Cardiac septum (tissue), 1 donor: ENCODE data around the gene KCNIP3. TPM values are rescaled to one million over a fixed set of nuclear protein-coding genes. Genes with fewer than 3 reads are reported as not detected.

ENCODE experiments used
- DNase-seq: peaks from one replicate; pipeline ENCODE4 v3.0.0-alpha.2; 2020; ENCODE audit warnings: low spot score
- intact Hi-C: fragments of 100-400 bp; cut with DNase I; formaldehyde crosslinking; loops from one replicate; pipeline ENCODE4 v1.14.0; 2022
- total RNA-seq: library from RNA; stranded (reverse); fragmentation: NEBNext Ultra II Directional; extraction: Animal tissue kit (Norgen Biotek cat#: 25700); gene quantifications from one replicate; pipeline ENCODE4 v1.2.1, GENCODE V29; 2021
- donor health status: DM: no; HTN: no; CAD: no.

KCNIP3 gene
- total RNA-seq, 1 donor from 2014 or later = 6.5 TPM

- intact Hi-C loops = no loop called here
- DNase-seq = peak; percentile 73
Measured at GRCh38 chr2:95343429-95344214, 46.5 kb downstream of the KCNIP3 start.

GRCh38 chr2:95344215-95344583 lies 47.1 kb downstream of the KCNIP3 start:
- peak; percentile 50 for DNase-seq
- intact Hi-C loops = no loop called here

- no peak for DNase-seq
Measured at GRCh38 chr2:95344656-95345055, 47.5 kb downstream of the KCNIP3 start.

GRCh38 chr2:95345081-95345562 lies 48.0 kb downstream of the KCNIP3 start:
- DNase-seq = no peak

More at GRCh38 chr2:95344656-95345055, 47.5 kb downstream of the KCNIP3 start:
- intact Hi-C loops = no loop called here

GRCh38 chr2:95345563-95346230 lies 48.5 kb downstream of the KCNIP3 start:
- DNase-seq = peak; percentile 91
- intact Hi-C loops = loop anchor here (2.0 kb wide), 2 partner anchors 57 to 383 kb away; partner anchors contain the start of gene FAHD2A

More at GRCh38 chr2:95345081-95345562, 48.0 kb downstream of the KCNIP3 start:
- intact Hi-C loops = no loop called here

- no peak for DNase-seq
- intact Hi-C loops = loop anchor here (2.0 kb wide), 2 partner anchors 57 to 383 kb away; partner anchors contain the start of gene FAHD2A
Measured at GRCh38 chr2:95346231-95346737, 49.1 kb downstream of the KCNIP3 start.

- no peak for DNase-seq
- intact Hi-C loops = loop anchor here (2.0 kb wide), 2 partner anchors 56 to 382 kb away; partner anchors contain the start of gene FAHD2A
Measured at GRCh38 chr2:95346738-95347671, 49.9 kb downstream of the KCNIP3 start.

- intact Hi-C loops = loop anchor here (2.0 kb wide), 2 partner anchors 55 to 381 kb away; partner anchors contain the start of gene FAHD2A
- no peak for DNase-seq
Measured at GRCh38 chr2:95347681-95348608, 50.8 kb downstream of the KCNIP3 start.

- no peak for DNase-seq
Measured at GRCh38 chr2:95348609-95349567, 51.7 kb downstream of the KCNIP3 start.

GRCh38 chr2:95349568-95350322 lies 52.6 kb downstream of the KCNIP3 start:
- DNase-seq = no peak
- intact Hi-C loops = no loop called here

More at GRCh38 chr2:95348609-95349567, 51.7 kb downstream of the KCNIP3 start:
- intact Hi-C loops = no loop called here

- intact Hi-C loops = no loop called here
- no peak for DNase-seq
Measured at GRCh38 chr2:95350368-95350767, 53.2 kb downstream of the KCNIP3 start.

GRCh38 chr2:95350774-95351597 lies 53.8 kb downstream of the KCNIP3 start:
- intact Hi-C loops = no loop called here
- peak; percentile 71 for DNase-seq

GRCh38 chr2:95351598-95351915 lies 54.4 kb downstream of the KCNIP3 start:
- intact Hi-C loops = no loop called here
- DNase-seq = no peak

- intact Hi-C loops = no loop called here
Measured at GRCh38 chr2:95352310-95353054, 55.3 kb downstream of the KCNIP3 start.

GRCh38 chr2:95353055-95353575 lies 56.0 kb downstream of the KCNIP3 start:
- peak; percentile 69 for DNase-seq
- intact Hi-C loops = no loop called here

More at GRCh38 chr2:95352310-95353054, 55.3 kb downstream of the KCNIP3 start:
- DNase-seq = peak; percentile 66
